Measurements from ENCODE around the gene HPS3.
"Not testable (repeated sequence)": the region's sequence is repeated elsewhere in the genome, so short reads cannot be mapped to it uniquely, and the experiment has no call there.

Gene HPS3

DNA sequence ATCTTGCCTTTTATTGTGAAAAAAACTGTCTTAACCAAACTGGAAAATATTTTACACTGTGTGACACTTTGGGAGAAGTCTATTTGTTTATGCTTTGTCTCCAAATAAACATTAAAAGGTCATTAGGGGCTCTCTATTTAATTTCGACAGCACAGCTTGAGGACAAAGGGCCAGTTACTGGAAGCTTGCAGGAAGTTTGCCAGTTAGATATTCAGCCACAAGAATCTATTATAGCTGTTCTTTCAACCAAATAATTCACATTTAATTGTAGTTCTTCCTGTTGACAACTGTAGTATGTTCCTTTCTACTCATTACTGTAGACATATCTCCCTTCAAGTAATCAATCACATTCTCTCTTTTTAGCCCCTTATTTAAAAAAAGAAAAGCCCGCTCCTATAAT, 86.1 kb downstream of the HPS3 start:
- intact Hi-C loops (cut with micrococcal nuclease): no loop called here
- Mint-ChIP-seq H3K4me1 (ENCODE audit: low read depth) (no peaks in the 10 kb centered on the region), H3K9me3 (no peaks in the 10 kb centered on the region), H3K36me3 (ENCODE audit: low read depth) (no peaks in the 10 kb centered on the region), H3K27me3 (no peaks in the 10 kb centered on the region), H3K4me3 (no peak overlapping the region), H3K27ac (no peak overlapping the region)

DNA sequence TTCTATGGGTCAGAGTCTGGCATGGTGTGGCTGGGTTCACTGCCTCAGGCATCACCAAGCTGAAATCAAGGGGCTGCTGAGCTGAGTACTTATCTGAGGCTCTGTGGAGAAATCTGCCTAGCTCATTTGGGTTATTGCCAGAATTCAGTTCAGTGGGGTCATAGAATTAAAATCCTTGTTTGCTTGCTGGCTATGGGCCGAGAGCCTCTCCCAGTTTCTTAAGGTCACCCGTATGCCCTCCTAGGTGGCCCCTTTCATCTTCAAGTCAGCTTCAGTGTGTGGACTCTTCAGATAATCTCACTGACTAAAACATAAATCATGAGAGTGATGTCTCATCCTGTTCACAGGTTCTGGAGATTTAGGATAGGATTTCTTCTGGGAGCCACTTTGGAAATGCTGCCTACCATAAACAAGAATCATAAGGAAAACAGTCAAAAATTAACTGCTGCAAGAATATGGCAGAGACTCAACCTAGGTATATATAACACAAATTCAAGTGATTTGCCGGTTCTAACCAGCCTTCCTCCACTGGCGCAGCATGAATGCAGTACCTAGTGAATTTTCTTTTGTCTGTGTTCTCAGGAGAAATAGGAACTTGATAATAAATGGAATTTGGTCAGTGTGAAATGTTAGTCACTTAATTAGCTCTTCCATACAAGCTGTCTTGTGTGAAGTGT, 86.9 kb downstream of the HPS3 start:
- Mint-ChIP-seq H3K4me3 (no peak overlapping the region), H3K9me3 (no peaks in the 10 kb centered on the region), H3K4me1 (ENCODE audit: low read depth) (no peaks in the 10 kb centered on the region), H3K27me3 (no peaks in the 10 kb centered on the region), H3K27ac (no peak overlapping the region), H3K36me3 (ENCODE audit: low read depth) (no peaks in the 10 kb centered on the region)
- intact Hi-C loops (cut with micrococcal nuclease): no loop called here

DNA sequence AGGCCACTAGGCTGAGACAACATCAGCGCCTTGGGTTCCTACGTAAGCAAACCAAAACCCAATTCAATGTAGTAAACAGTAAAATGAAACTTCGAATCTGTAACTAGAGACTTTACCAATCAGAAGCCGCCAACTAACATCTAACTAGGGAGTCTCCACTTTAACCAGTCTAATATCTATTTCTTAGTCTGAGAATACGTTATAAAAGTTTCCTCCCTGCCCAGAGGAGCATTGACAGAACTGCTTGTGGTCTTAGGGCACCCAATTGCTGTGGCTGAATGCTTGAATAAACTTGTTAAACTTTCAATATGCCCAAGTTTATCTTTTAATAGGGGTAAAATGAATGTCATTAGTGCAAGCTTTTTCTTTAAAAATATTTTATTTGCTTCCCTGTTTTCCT, 87.9 kb downstream of the HPS3 start:
- intact Hi-C loops (cut with micrococcal nuclease): no loop called here
- no peaks in the 10 kb centered on the region for H3K4me1 Mint-ChIP-seq (ENCODE audit: low read depth)
- H3K36me3 Mint-ChIP-seq (ENCODE audit: low read depth): no peaks in the 10 kb centered on the region
- no peaks in the 10 kb centered on the region for H3K27me3 Mint-ChIP-seq
- no peak overlapping the region for H3K27ac Mint-ChIP-seq
- no peak overlapping the region for H3K4me3 Mint-ChIP-seq
- no peaks in the 10 kb centered on the region for H3K9me3 Mint-ChIP-seq

GRCh38 chr3:149219380-149220121, 90.1 kb downstream of the HPS3 start:
- intact Hi-C loops (cut with micrococcal nuclease); H3K27me3 Mint-ChIP-seq; H3K36me3 Mint-ChIP-seq (ENCODE audit: low read depth); H3K4me1 Mint-ChIP-seq (ENCODE audit: low read depth); H3K27ac Mint-ChIP-seq; H3K9me3 Mint-ChIP-seq; H3K4me3 Mint-ChIP-seq: not testable (repeated sequence)

GRCh38 chr3:149221783-149222517, 92.5 kb downstream of the HPS3 start, which contains the start of gene CP:
Gene CP (minus strand): TSS chr3:149221829. CDS start chr3:149221792, 37 bp downstream.
- intact Hi-C loops (cut with micrococcal nuclease): no loop called here
- no peaks in the 10 kb centered on the region for H3K27me3 Mint-ChIP-seq
- no peaks in the 10 kb centered on the region for H3K9me3 Mint-ChIP-seq

More at GRCh38 chr3:149221783-149222517, 92.5 kb downstream of the HPS3 start, which contains the start of gene CP:
- Mint-ChIP-seq H3K4me3 (no peak within 1 kb of the TSS), H3K4me1 (ENCODE audit: low read depth) (peaks cover 24% of the 10 kb centered on the region), H3K36me3 (ENCODE audit: low read depth) (no peaks in the 10 kb centered on the region), H3K27ac (no peak within 1 kb of the TSS)

All from dendritic cell treated with granulocyte-macrophage colony-stimulating factor and Interleukin-4, amounts not matched to agents 40 ng/mL and 50 ng/mL, for 4 days (primary cell).